K562 (cell line): ENCODE results near the gene NUDCD3. TPM values are rescaled to one million over a fixed set of nuclear protein-coding genes. Genes with fewer than 3 reads are reported as not detected.

Experiments used
- ATAC-seq: fragments of 200-7000 bp; cut with Tn5 transposase; 3 replicates; pipeline ENCODE4 v1.9.1; 2020; ENCODE audit warnings: moderate library complexity
- BruUV-seq: library from RNA; stranded (reverse); fragments of 400-500 nt; replicated peaks from 2 replicates; lab custom pipeline; 2021; lab: Mats Ljungman, UMichigan
- CTCF ChIA-PET: fragments of 300-600 bp; formaldehyde crosslinking; extraction: SDS; loops from one replicate; lab custom pipeline; 2021; ENCODE audit warnings: low intra/inter-chr PET ratio; lab: Yijun Ruan, JAX
- POLR2A ChIA-PET: fragments of 300-600, 350-650 bp; sonication (Branson Sonifier 250); formaldehyde crosslinking; extraction: SDS; loops from one replicate; lab custom pipeline; 2021; ENCODE audit warnings: antibody characterized with exemption, inconsistent platforms; lab: Yijun Ruan, JAX
- DNase-seq, 4 experiments: peaks; one replicate each; pipeline versions ENCODE4 v3.0.0 to v3.0.0-alpha.2; 2011 to 2018; ENCODE audit warnings: low spot score in 3 of 4, mixed read lengths in 3 of 4; ENCODE audit errors: extremely low read depth in 1 of 4
- FAIRE-seq: peaks from 2 replicates; lab custom pipeline; 2011; peaks lifted over from hg19 to GRCh38; lab: Jason Lieb, UNC
- H2AFZ ChIP-seq: 2 replicates; pipeline ENCODE4 v1.6.0; 2011; ENCODE audit warnings: low read depth, low read length, control low read depth, inconsistent platforms
- H3K27ac ChIP-seq: fragments of 200-600 bp; 3 replicates; pipeline ENCODE4 v1.8.0; 2011; ENCODE audit warnings: low read depth, mild to moderate bottlenecking, control low read depth, inconsistent platforms, low read length, moderate library complexity, mixed read lengths; ENCODE audit errors: extremely low read depth
- H3K27me3 ChIP-seq, 2 experiments: fragments of 300-600 bp in 1 of 2; 2 replicates in 1 of 2; 3 replicates in 1 of 2; pipeline versions ENCODE4 v1.6.0 to v1.8.0; 2011; ENCODE audit warnings: inconsistent platforms in 2 of 2, low read length in 2 of 2, mild to moderate bottlenecking in 1 of 2, mixed read lengths in 1 of 2, moderate library complexity in 1 of 2; ENCODE audit not compliant: control insufficient read depth in 2 of 2, insufficient read depth in 2 of 2
- H3K36me3 ChIP-seq: fragments of 300-600 bp; 3 replicates; pipeline ENCODE4 v1.8.0; 2011; ENCODE audit warnings: mild to moderate bottlenecking, low read length, inconsistent platforms; ENCODE audit not compliant: control insufficient read depth, insufficient read depth
- H3K4me1 ChIP-seq, 2 experiments: fragments of 200-600 bp in 1 of 2; replicated peaks in 1 of 2; 2 replicates in 1 of 2; 3 replicates in 1 of 2; pipeline versions ENCODE4 v1.5.1 to v1.8.0; 2011; ENCODE audit warnings: inconsistent platforms in 2 of 2, low read length in 2 of 2, mild to moderate bottlenecking in 1 of 2, mixed read lengths in 1 of 2, moderate library complexity in 1 of 2; ENCODE audit not compliant: control insufficient read depth in 2 of 2, insufficient read depth in 2 of 2
- H3K4me2 ChIP-seq: 2 replicates; pipeline ENCODE4 v1.6.1; 2011; ENCODE audit warnings: low read length, control low read depth, inconsistent platforms, mixed read lengths; ENCODE audit not compliant: insufficient read depth
- H3K4me3 ChIP-seq: fragments of 200-600 bp; sonication (generic), shearing (Covaris generic); 2 replicates; pipeline ENCODE4 v1.5.1; 2016; ENCODE audit warnings: control low read depth, inconsistent platforms
- H3K79me2 ChIP-seq: fragments of 200-600 bp; 3 replicates; pipeline ENCODE4 v1.8.0; 2011; ENCODE audit warnings: low read length, inconsistent platforms; ENCODE audit not compliant: control insufficient read depth, insufficient read depth
- H3K9ac ChIP-seq, 2 experiments: 2 replicates each; pipeline versions ENCODE4 v1.6.0 to v1.6.1; 2011; ENCODE audit warnings: low read depth in 2 of 2, low read length in 2 of 2, control low read depth in 1 of 2, inconsistent platforms in 1 of 2, mild to moderate bottlenecking in 1 of 2, mixed read lengths in 1 of 2; ENCODE audit not compliant: insufficient read depth in 1 of 2
- H3K9me1 ChIP-seq: one replicate; pipeline ENCODE4 v1.6.0; 2011; ENCODE audit warnings: inconsistent platforms, mild to moderate bottlenecking, low read length, moderate library complexity; ENCODE audit not compliant: control insufficient read depth, insufficient read depth
- H3K9me3 ChIP-seq: replicated peaks from 2 replicates; pipeline ENCODE4 v1.5.1; 2011; ENCODE audit warnings: low read depth, low read length, inconsistent platforms; ENCODE audit not compliant: control insufficient read depth, insufficient read depth
- H4K20me1 ChIP-seq: replicated peaks from 2 replicates; pipeline ENCODE4 v1.6.1; 2011; ENCODE audit warnings: low read length, inconsistent platforms, mixed read lengths; ENCODE audit not compliant: control insufficient read depth, insufficient read depth
- BCOR ChIP-seq: fragments of 450-650 bp; IDR thresholded peaks from 2 replicates; pipeline ENCODE4 v1.6.1; 2016
- DIDO1 ChIP-seq: fragments of 450-650 bp; IDR thresholded peaks from 2 replicates; pipeline ENCODE4 v1.6.1; 2016; ENCODE audit warnings: low read depth, missing biosample characterization, missing genetic modification characterization
- ELF1 ChIP-seq: fragments of 200-800 bp; sonication (Bioruptor generic); IDR thresholded peaks from 2 replicates; pipeline ENCODE4 v1.6.1; 2016; ENCODE audit warnings: missing genetic modification characterization, missing compliant biosample characterization
- HDAC8 ChIP-seq: fragments of 450-650 bp; IDR thresholded peaks from 2 replicates; pipeline ENCODE4 v1.6.1; 2016; ENCODE audit warnings: mild to moderate bottlenecking, missing genetic modification characterization, moderate library complexity, missing compliant biosample characterization
- MEIS2 ChIP-seq: fragments of 450-650 bp; IDR thresholded peaks from 2 replicates; pipeline ENCODE4 v1.6.1; 2014; ENCODE audit warnings: mild to moderate bottlenecking; ENCODE audit not compliant: partially characterized antibody
- PBX2 ChIP-seq, 2 experiments: IDR thresholded peaks in 1 of 2; conservative IDR thresholded peaks in 1 of 2; 2 replicates each; pipeline ENCODE4 v1.6.1; 2016; ENCODE audit warnings: low read depth in 2 of 2, mild to moderate bottlenecking in 1 of 2, missing compliant biosample characterization in 1 of 2, missing genetic modification characterization in 1 of 2, moderate library complexity in 1 of 2
- PKNOX1 ChIP-seq: fragments of 450-650 bp; IDR thresholded peaks from 2 replicates; pipeline ENCODE4 v1.6.1; 2016
- PRMT5 ChIP-seq: sonication (generic); formaldehyde crosslinking; IDR thresholded peaks from 2 replicates; pipeline ENCODE4 v1.5.0; 2020; ENCODE audit warnings: missing genetic modification reagents
- RBM25 ChIP-seq: fragments of 200-400 bp; formaldehyde crosslinking; IDR thresholded peaks from 2 replicates; pipeline ENCODE4 v1.6.1; 2018; ENCODE audit warnings: low read length, low read depth, moderate library complexity; ENCODE audit not compliant: severe bottlenecking
- TRIM25 ChIP-seq: fragments of 450-650 bp; IDR thresholded peaks from 2 replicates; pipeline ENCODE4 v1.7.0; 2016; ENCODE audit warnings: borderline replicate concordance
- WGBS: fragments of 100-300 bp; shearing (Covaris generic); methylation state at CpG from one replicate; pipeline ENCODE4 v1.1.6; 2016; ENCODE audit warnings: low coverage, mixed read lengths; ENCODE audit not compliant: insufficient coverage; ENCODE audit errors: missing lambda C conversion rate; 5-methylcytosine and 5-hydroxymethylcytosine counted together
- in situ Hi-C: fragments of 300-500 bp; cut with MboI; formaldehyde crosslinking; loops from 4 replicates; pipeline ENCODE4 v1.15.0; 2018; ENCODE audit warnings: inconsistent platforms, mixed read lengths
- intact Hi-C: fragments of 100-400 bp; cut with micrococcal nuclease; formaldehyde crosslinking; loops from 2 replicates; pipeline ENCODE4 v1.14.2; 2022
- polyA plus RNA-seq, 8 experiments: library from polyadenylated mRNA; depleted of rRNA in 4 of 8; stranded (reverse) in 5 of 8; unstranded in 3 of 8; fragments of >200 nt; fragmentation: Nextera tagmentation in 2 of 8; fragmentation: Illumina TruSeq in 1 of 8; extraction: Ambion mirVana in 2 of 8; extraction: Trizol in 1 of 8; gene quantifications; 2 replicates each; pipeline versions ENCODE4 v1.2.1 to v1.2.3, GENCODE V29; 2011 to 2014; ENCODE audit warnings: inconsistent platforms in 1 of 8, missing spikeins in 1 of 8
- total RNA-seq, 7 experiments: library from RNA; depleted of rRNA in 6 of 7; stranded (reverse); fragments of >200 nt in 6 of 7; fragmentation: Illumina TruSeq in 2 of 7; extraction: Trizol in 2 of 7; gene quantifications; 2 replicates each; pipeline versions ENCODE4 v1.2.1 to v1.2.3, GENCODE V29; 2011 to 2021; ENCODE audit warnings: low replicate concordance in 1 of 7

NUDCD3 gene
- total and polyA plus RNA-seq, 9 of the 15 experiments (the other 6 are each of a cell fraction or from before 2014, with no cell fraction given), result 24.8 to 64.2 (median 42.6) TPM

- H3K36me3 ChIP-seq, result peaks cover 26% of the 10 kb centered on the region
- WGBS, result 67% methylated on average over 3 of the region's 3 CpGs
- intact Hi-C loops (no loop called here), in situ Hi-C loops (no loop called here)
- no peak for ATAC-seq
- peak overlapping the region in 1 of 2 experiments; percentile 91; a peak in 2 of 4 replicates for H3K9ac ChIP-seq
- peaks cover 4% of the 10 kb centered on the region in 2 experiments; a peak in 3 of 5 replicates for H3K4me1 ChIP-seq
- H3K4me2 ChIP-seq, result peak overlapping the region; percentile 97
- H3K9me3 ChIP-seq, result 0 out of 2 replicates have a peak, but pooled peaks cover 5% of the 10 kb centered on the region
- no TSS peak for BruUV-seq
- no peak overlapping the region for H3K27ac ChIP-seq
- peak overlapping the region; percentile 96; the same call in 1 of the 2 replicates for H3K4me3 ChIP-seq
- peaks cover 56% of the 10 kb centered on the region for H3K79me2 ChIP-seq
- FAIRE-seq, result no peak
- TF ChIP-seq DIDO1 (tag) (no peak), PRMT5 (no peak), RBM25 (peak; percentile 79), BCOR (peak; percentile 28; the same call in 1 of the 2 replicates)
- TF ChIP-seq, all 486 proteins: peak for 2
- no peaks in the 10 kb centered on the region for H3K27me3 ChIP-seq
- no peak for DNase-seq
- ChIA-PET CTCF (no interaction called here), POLR2A (no interaction called here)
- no peak overlapping the region for H2AFZ ChIP-seq
- H3K9me1 ChIP-seq, result no peaks in the 10 kb centered on the region
- no peaks in the 10 kb centered on the region for H4K20me1 ChIP-seq
Measured at GRCh38 chr7:44488955-44489354, 1.5 kb downstream of the NUDCD3 start.

- H2AFZ ChIP-seq, result no peak overlapping the region
- intact Hi-C loops, result no loop called here
- 82% methylated on average over 1 of the region's 1 CpG for WGBS
- no peaks in the 10 kb centered on the region for H3K27me3 ChIP-seq
- ChIA-PET POLR2A (no interaction called here), CTCF (no interaction called here)
- FAIRE-seq, result no peak
- DNase-seq, result peak in 1 of 4 experiments; percentile 22
- TF ChIP-seq PBX2 (CRISPR knock-in tag; IDR thresholded peaks at IDR 0.05; ENCODE audit: low read depth) (0 out of 2 replicates have a peak, but pooled peaks have one; percentile 16), PBX2 (tag; conservative IDR thresholded peaks at IDR 0.05; ENCODE audit: low read depth) (peak; percentile 87), MEIS2 (peak; percentile 89), PKNOX1 (peak; percentile 82), TRIM25 (no peak), HDAC8 (tag) (no peak), ELF1 (tag) (peak; percentile 26; the same call in 1 of the 2 replicates)
- no peak overlapping the region for H3K27ac ChIP-seq
- H3K4me3 ChIP-seq, result no peak overlapping the region
- no TSS peak for BruUV-seq
- H3K4me1 ChIP-seq, result peaks cover 4% of the 10 kb centered on the region in 2 experiments; a peak in 3 of 5 replicates
- no peak overlapping the region for H3K9ac ChIP-seq
- peaks cover 56% of the 10 kb centered on the region for H3K79me2 ChIP-seq
- no peak for ATAC-seq
- H3K9me3 ChIP-seq, result peaks cover 9% of the 10 kb centered on the region; the same call in 1 of the 2 replicates
- H4K20me1 ChIP-seq, result no peaks in the 10 kb centered on the region
- in situ Hi-C loops, result no loop called here
- no peaks in the 10 kb centered on the region for H3K9me1 ChIP-seq
- peaks cover 48% of the 10 kb centered on the region for H3K36me3 ChIP-seq
- no peak overlapping the region; the same call in 1 of the 2 replicates for H3K4me2 ChIP-seq
Measured at GRCh38 chr7:44486693-44487092, 3.8 kb downstream of the NUDCD3 start.
